ENCODE measurements around the gene PSMA2. TPM values are rescaled to one million over a fixed set of nuclear protein-coding genes. Genes with fewer than 3 reads are reported as not detected.

The PSMA2 gene
- total RNA-seq, 1 donor from 2014 or later, result 52.3 TPM

DNA sequence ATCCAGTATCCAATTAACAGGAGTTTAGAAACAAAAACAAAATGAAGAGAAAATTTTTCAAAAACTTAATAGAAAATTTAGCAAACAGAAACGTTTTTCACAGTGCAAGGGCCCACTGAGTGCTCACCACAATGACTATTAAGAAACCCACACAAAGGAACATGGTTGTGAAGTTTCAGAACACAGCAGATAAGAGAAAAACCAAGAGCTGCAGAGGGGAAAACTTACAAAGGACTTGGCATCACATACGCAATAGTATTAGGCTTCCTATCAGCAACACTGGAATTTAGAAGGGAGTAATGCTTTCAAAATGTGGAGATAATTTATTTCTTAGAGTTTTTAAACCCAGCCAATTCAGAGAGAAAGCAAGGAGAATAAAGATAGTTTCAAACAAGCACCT is 18.4 kb downstream of the PSMA2 start:
- Histone ChIP-seq H3K27me3 (ENCODE audit: low read depth) (no peaks in the 10 kb centered on the region), H3K36me3 (peaks cover 33% of the 10 kb centered on the region), H3K4me1 (peaks cover 56% of the 10 kb centered on the region), H3K27ac (peak overlapping the region; percentile 20), H3K4me3 (no peak overlapping the region), H3K9me3 (no peaks in the 10 kb centered on the region)
- TF ChIP-seq CTCF (IDR thresholded peaks at IDR 0.05), result no peak
- no peak for DNase-seq
- ATAC-seq, result no peak
- intact Hi-C loops (cut with DNase I), result no loop called here

DNA sequence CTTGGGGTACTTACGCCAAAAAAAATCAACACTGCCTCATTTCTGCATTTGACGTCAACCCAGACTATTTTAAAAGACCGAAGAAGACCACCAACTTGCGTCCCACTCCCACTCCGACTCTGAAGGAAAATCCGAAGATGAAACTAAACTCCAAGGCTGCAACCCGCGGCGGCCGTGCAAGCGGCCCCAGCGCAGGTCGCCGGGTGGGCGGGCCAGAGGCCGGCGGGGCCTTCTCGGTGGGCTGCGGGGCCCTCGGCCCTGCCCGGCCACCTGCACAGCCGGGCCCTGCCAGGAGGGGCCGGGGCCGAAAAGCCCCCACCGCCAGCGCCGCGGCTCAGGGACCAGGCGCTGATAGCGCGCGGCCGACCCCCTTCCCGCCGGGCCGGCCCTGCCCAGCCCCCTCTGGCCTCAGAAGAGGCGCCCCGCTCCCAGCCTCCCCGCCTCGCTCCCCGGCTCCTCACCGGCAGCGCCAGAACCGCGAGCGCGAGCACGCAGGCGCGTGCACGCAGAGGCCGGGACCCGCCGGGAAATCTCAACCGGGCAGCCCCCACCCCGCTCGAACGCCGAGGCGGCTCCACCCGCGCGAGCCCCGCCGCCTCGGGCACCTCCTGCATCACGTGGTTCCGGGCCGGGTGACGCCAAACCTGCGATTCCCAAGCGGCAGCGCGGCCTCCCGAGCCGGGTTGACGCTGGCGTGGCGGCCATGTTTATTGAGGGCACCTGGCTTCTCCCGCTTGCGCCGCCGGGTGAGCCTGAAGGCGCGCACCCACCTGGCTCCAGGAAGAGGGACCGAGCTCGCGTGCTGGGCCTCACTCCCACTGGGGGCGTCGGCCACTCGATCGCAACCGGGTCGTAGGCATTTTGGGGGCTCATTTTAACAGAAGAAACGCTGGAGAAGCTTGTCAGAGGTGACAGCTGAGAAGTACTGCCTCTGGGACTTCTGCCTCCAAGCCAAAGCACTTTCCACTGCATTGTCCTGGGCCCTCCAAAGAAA is 20.2 kb downstream of the PSMA2 start, which contains the start of gene C7orf25:
TSS of gene C7orf25 (minus strand) at position 617 of the 994 bp plus-strand sequence. CDS start 1,170 bp downstream, outside the sequence.
- DNase-seq (peak; percentile 97), ATAC-seq (peak; percentile 97 to 98)
- Histone ChIP-seq H3K9me3 (no peaks in the 10 kb centered on the region), H3K36me3 (peaks cover 15% of the 10 kb centered on the region), H3K4me3 (peak within 1 kb of the TSS; percentile 71), H3K4me1 (peaks cover 62% of the 10 kb centered on the region), H3K27ac (peak within 1 kb of the TSS; percentile 88), H3K27me3 (ENCODE audit: low read depth) (no peaks in the 10 kb centered on the region)
- intact Hi-C loops (cut with DNase I), result no loop called here
- TF ChIP-seq CTCF (IDR thresholded peaks at IDR 0.05), result no peak

DNA sequence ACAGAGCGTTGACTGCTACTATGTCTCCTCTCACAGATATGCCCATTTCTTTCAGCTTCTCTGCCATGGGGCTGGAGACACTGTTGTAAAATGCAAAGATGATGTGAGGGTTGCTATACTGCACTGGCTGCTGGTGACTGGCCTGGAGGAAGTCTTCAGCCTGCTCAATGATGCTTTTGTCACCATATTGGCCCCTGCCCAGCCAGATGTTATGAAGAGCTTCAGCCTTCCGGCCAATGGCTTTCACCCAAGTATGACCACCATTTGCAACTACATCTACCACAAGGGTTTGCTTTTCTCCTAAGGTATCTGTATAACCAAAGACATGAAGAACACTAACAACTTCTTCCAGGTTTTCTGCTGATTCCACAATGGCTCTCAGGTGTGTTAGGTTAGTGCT is 21.7 kb downstream of the PSMA2 start:
- Histone ChIP-seq H3K9me3 (no peaks in the 10 kb centered on the region), H3K27me3 (ENCODE audit: low read depth) (no peaks in the 10 kb centered on the region), H3K4me3 (no peak overlapping the region), H3K36me3 (peaks cover under 1% of the 10 kb centered on the region), H3K4me1 (peaks cover 56% of the 10 kb centered on the region), H3K27ac (no peak overlapping the region)
- no peak for TF ChIP-seq CTCF (IDR thresholded peaks at IDR 0.05)
- intact Hi-C loops (cut with DNase I), result no loop called here
- ATAC-seq (no peak), DNase-seq (no peak)

GRCh38 chr7:42907316-42907715 is 24.7 kb downstream of the PSMA2 start:
- no peak for DNase-seq
- H3K27me3 ChIP-seq (ENCODE audit: low read depth), result no peaks in the 10 kb centered on the region
- TF ChIP-seq CTCF (IDR thresholded peaks at IDR 0.05), result no peak
- peaks cover 35% of the 10 kb centered on the region for H3K4me1 ChIP-seq
- H3K36me3 ChIP-seq, result no peaks in the 10 kb centered on the region
- no peaks in the 10 kb centered on the region for H3K9me3 ChIP-seq
- H3K4me3 ChIP-seq, result no peak overlapping the region
- intact Hi-C loops (cut with DNase I), result no loop called here
- no peak overlapping the region for H3K27ac ChIP-seq
- no peak for ATAC-seq

GRCh38 chr7:42906181-42906580 is 25.8 kb downstream of the PSMA2 start:
- intact Hi-C loops (cut with DNase I), result no loop called here
- Histone ChIP-seq H3K4me3 (no peak overlapping the region), H3K4me1 (peaks cover 31% of the 10 kb centered on the region), H3K27ac (no peak overlapping the region), H3K9me3 (no peaks in the 10 kb centered on the region), H3K36me3 (no peaks in the 10 kb centered on the region), H3K27me3 (ENCODE audit: low read depth) (no peaks in the 10 kb centered on the region)
- no peak for DNase-seq
- ATAC-seq, result no peak
- no peak for TF ChIP-seq CTCF (IDR thresholded peaks at IDR 0.05)

All from lower lobe of right lung (tissue), 2 donors.